Mesodermal cell (in vitro differentiated cells): ENCODE measurements around the gene PRXL2C.

Experiments
- H3K27ac ChIP-seq: 2 replicates; pipeline ENCODE4 v1.7.0; 2013; ENCODE audit warnings: mild to moderate bottlenecking, low read depth, low read length, moderate library complexity; ENCODE audit not compliant: severe bottlenecking
- H3K36me3 ChIP-seq: 2 replicates; pipeline ENCODE4 v1.7.1; 2013; ENCODE audit warnings: mild to moderate bottlenecking, low read length, moderate library complexity; ENCODE audit not compliant: control insufficient read depth, insufficient read depth
- H3K4me1 ChIP-seq: one replicate; pipeline ENCODE4 v1.7.1; 2013; ENCODE audit warnings: mild to moderate bottlenecking, low read length; ENCODE audit not compliant: insufficient read depth, control insufficient read depth, poor library complexity, severe bottlenecking
- H3K4me3 ChIP-seq: 2 replicates; pipeline ENCODE4 v1.7.0; 2013; ENCODE audit warnings: low read length, control low read depth, mild to moderate bottlenecking; ENCODE audit not compliant: insufficient read depth, poor library complexity, severe bottlenecking; ENCODE audit errors: extremely low read depth
- H3K9me3 ChIP-seq: 2 replicates; pipeline ENCODE4 v1.7.1; 2013; ENCODE audit warnings: mild to moderate bottlenecking, low read length, moderate library complexity; ENCODE audit not compliant: control insufficient read depth
- WGBS, 2 experiments: methylation state at CpG; one replicate each; pipeline ENCODE4 v1.1.5; 2013; ENCODE audit warnings: missing lambda C conversion rate in 2 of 2; ENCODE audit not compliant: insufficient coverage in 2 of 2; 5-methylcytosine and 5-hydroxymethylcytosine counted together

The PRXL2C gene

DNA sequence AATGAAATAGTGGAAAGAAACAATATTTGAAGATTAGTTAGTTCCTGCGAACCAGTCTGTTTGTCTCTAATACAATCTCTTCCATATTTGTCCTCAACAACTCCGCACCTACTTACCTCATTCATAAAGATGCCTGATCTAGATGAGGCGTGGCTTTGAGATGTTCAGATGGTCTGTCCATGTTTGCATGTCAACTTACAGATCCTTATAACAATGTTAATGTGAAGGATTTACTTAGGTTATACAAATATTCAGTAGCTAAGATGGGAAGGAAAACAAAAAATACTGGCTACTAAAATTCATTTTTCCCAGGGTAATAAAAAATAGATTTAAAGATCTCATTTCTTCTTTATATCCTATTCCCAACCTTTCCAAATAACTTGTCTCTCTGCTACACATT is 43.8 kb downstream of the PRXL2C start:
- WGBS, 2 experiments, result no CpG with 5 or more reads among the region's 3 CpGs
- H3K27ac ChIP-seq, result no peak overlapping the region
- no peak overlapping the region for H3K4me3 ChIP-seq
- H3K36me3 ChIP-seq, result no peaks in the 10 kb centered on the region
- no peaks in the 10 kb centered on the region for H3K9me3 ChIP-seq
- H3K4me1 ChIP-seq, result peaks cover 8% of the 10 kb centered on the region

DNA sequence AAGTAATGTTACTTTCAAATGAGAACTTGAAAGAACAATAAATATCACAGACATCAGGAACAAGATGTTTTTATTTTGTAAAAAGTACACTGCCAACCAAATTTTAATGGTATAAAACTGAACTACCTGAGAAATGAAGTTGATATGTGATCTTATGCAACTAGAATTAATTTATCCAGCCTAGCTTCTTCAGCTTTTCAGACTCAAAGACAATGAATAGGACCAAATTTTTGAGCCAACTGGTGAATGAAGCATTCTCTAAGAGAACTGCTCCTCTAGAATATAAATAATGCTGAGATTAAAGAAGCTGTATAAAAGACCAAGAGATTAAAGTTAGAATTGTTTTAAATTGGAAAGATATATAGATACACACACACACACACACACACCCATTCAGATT is 45.4 kb downstream of the PRXL2C start:
- H3K4me1 ChIP-seq, result peaks cover 20% of the 10 kb centered on the region
- no peak overlapping the region for H3K4me3 ChIP-seq
- no peaks in the 10 kb centered on the region for H3K36me3 ChIP-seq
- no peaks in the 10 kb centered on the region for H3K9me3 ChIP-seq
- H3K27ac ChIP-seq, result no peak overlapping the region

DNA sequence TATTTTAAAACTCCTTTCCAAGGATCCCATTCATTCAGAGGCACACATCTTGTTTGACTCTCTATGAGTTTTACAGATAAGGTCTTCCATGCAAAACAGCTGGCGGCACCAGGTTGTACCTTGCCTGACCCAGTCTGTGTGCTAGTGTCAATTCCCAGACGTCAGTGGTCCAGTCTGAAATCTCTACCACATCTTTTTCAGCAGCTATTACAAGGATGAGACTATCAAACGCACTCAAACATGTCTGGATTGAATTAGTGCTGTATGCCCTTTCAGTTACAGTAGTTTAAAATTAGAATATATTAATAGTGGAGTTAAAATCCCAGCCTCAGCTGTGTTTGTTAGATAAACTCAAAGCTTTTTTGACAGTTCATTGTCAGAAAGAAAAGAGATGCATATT is 47.1 kb downstream of the PRXL2C start:
- Histone ChIP-seq H3K27ac (no peak overlapping the region), H3K4me3 (no peak overlapping the region), H3K9me3 (no peaks in the 10 kb centered on the region), H3K4me1 (peaks cover 20% of the 10 kb centered on the region), H3K36me3 (no peaks in the 10 kb centered on the region)
- WGBS, 2 experiments, result 88 to 100% methylated on average over 2 of the region's 3 CpGs

DNA sequence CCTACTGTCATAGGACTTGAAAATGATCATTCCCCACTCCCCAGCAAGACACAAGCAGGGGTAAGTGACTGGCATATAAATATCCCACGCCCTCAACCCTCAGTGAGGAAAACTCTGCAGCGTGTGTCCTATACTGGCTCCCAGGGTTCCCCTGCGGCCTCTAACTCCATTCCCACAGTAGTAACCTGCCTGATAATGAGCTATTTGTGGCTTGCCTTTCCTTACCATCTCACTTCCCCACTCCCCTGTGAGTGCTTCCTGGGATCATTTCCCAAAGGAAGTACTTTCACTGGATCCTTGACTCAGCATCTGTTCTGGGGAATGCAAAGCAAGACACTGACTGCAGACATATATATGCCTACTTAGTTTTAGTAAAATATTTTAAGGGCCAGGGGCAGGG is 49.8 kb downstream of the PRXL2C start:
- H3K36me3 ChIP-seq, result no peaks in the 10 kb centered on the region
- H3K27ac ChIP-seq, result no peak overlapping the region
- H3K4me1 ChIP-seq, result peaks cover 12% of the 10 kb centered on the region
- WGBS, 2 experiments, result 90% methylated on average over 3 of the region's 3 CpGs
- no peak overlapping the region for H3K4me3 ChIP-seq
- H3K9me3 ChIP-seq, result no peaks in the 10 kb centered on the region

DNA sequence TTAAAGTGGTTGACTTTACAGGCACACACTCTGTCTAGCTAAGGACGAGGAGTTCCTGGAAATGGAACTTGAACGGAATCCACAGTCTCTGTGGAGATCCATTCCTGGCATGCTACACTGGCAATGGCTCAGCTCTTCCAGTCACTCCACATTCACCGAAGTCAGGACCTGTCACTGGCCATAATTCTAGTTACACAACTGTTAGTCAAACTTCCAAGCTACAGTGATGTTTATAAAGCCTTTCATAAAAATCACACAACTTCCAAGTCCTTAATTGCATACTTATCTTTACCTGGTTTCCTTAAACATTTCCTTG is 51.2 kb downstream of the PRXL2C start:
- no peaks in the 10 kb centered on the region for H3K9me3 ChIP-seq
- H3K4me3 ChIP-seq, result no peak overlapping the region
- no peaks in the 10 kb centered on the region for H3K36me3 ChIP-seq
- no peak overlapping the region for H3K27ac ChIP-seq
- WGBS, 2 experiments, result 89 to 96% methylated on average over 3 of the region's 3 CpGs
- H3K4me1 ChIP-seq, result peaks cover 12% of the 10 kb centered on the region

DNA sequence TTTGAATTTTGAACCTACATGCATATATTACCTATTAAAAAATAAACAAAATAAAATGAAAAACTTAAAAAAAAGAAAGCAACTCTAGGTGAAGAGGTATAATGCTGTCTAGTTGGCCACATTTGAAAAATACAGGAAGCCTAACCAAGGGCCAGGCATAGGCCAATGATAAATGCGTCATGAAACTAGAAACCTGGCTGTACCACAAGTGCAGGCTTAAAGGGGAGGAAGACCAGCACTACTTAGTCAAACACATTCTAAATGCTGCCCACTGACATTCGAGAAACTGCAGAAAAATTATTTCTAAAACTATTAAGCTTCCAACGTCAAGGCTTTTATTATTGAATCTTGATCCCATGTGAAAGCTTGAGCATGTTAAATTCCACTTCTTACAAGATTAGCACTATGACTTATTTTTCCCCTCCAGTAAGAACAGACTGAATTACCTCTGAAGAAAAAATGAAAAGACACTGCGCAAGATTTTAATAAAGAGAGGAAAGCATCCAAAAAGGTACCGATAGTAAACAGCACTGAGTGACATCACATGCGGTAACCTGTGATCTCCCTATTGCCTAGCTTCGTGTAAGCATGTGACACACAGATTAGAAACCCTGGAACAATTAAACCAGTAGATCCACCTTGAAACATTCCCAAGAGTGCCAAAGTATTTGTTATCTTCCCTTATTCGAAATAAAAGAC is 51.7 kb downstream of the PRXL2C start:
- H3K27ac ChIP-seq, result no peak overlapping the region
- no peak overlapping the region for H3K4me3 ChIP-seq
- WGBS, 2 experiments, result 91 to 93% methylated on average over 8 of the region's 8 CpGs
- H3K36me3 ChIP-seq, result no peaks in the 10 kb centered on the region
- peaks cover 12% of the 10 kb centered on the region for H3K4me1 ChIP-seq
- no peaks in the 10 kb centered on the region for H3K9me3 ChIP-seq

DNA sequence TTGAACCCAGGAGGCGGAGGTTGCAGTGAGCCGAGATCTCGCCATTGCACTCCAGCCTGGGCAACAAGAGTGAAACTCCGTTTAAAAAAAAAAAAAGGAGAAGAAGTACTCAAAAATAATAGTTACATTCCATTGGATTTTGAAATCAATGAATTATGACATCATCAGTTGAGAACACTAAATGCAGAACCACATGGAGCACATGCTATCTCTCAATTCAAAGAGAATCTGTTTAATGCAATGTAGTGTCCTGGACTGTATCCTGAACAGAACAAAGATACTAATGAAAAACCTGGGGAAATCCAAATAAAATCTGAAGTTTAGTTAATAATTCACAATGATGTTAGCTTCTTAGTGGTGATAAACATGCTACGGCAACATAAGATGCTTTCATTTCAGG is 55.8 kb downstream of the PRXL2C start:
- no peaks in the 10 kb centered on the region for H3K4me1 ChIP-seq
- no peaks in the 10 kb centered on the region for H3K36me3 ChIP-seq
- no peak overlapping the region for H3K27ac ChIP-seq
- H3K4me3 ChIP-seq, result no peak overlapping the region
- 83 to 90% methylated on average over 1 to 3 of the region's 5 CpGs for WGBS, 2 experiments
- H3K9me3 ChIP-seq, result no peaks in the 10 kb centered on the region

DNA sequence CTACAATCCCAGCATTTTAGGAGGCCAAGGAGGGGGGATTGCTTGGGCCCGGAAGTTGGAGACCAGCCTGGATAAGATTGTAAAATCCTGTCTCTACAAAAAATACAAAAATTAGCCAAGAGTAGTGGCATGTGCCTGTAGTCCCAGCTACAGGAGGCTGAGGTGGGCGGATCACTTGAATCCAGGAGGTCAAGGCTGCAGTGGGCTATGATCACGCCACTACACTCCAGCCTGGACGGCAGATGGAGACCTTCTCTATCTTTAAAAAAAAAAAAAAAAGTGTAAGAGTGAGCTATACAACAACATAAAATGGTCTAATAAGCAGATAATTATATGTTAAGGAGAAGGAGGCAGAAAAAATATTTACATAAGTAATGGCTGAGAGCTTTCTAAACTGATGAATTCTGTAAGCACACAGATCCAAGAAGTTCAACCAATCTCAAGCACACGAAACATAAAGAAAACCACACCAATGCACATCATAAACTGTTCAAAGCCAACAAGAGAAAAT is 58.5 kb downstream of the PRXL2C start:
- Histone ChIP-seq H3K4me3 (no peak overlapping the region), H3K9me3 (no peaks in the 10 kb centered on the region), H3K27ac (no peak overlapping the region), H3K4me1 (no peaks in the 10 kb centered on the region), H3K36me3 (no peaks in the 10 kb centered on the region)
- 100% methylated on average over 1 of the region's 5 CpGs; no CpG with 5 or more reads in 1 of the 2 experiments for WGBS, 2 experiments
